ENCODE measurements around the gene MAPK8IP3. TPM values are rescaled to one million over a fixed set of nuclear protein-coding genes. Genes with fewer than 3 reads are reported as not detected.

MAPK8IP3 gene
- total and polyA plus RNA-seq, 2 donors from 2014 or later = 10.6 to 67.7 TPM

DNA sequence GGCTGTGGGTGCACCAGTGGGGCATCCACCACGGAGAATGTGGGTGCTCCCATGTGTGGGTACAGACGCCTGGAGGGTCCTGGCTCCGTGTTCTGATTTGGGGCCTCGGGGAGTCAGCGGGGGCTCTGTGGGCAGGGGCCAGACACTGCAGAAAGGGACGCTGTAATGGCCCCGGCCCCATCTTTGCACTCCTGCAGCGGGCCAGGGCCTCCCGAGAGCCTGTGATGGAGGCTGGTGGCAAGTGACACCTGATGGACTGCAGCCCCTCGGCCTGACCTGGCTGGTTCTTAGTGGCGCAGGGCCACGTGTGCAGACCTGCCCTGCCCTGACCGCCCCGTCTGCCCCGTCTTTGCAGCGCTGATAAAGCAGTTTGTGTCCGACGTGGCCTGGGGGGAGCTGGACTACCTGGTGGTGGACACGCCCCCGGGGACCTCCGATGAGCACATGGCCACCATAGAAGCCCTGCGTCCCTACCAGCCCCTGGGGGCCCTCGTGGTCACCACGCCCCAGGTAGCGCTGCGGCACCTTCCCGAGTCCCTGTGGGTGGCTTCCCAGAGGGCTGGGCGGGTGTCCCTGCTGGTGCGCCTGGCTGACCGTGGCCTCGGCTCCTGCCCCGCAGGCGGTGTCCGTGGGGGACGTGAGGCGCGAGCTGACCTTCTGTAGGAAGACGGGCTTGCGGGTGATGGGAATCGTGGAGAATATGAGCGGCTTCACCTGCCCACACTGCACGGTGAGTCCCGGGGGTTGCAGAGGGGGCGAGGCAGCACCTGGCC is 81.5 kb downstream of the MAPK8IP3 start:
- Histone ChIP-seq H3K4me1 (ENCODE audit: control insufficient read depth in 2 of 3, insufficient read depth in 2 of 3, low read depth in 1 of 3, low read length in 3 of 3) (peaks cover 0 to 4% (median 4%) of the 10 kb centered on the region in 3 donors), H3K9me3 (ENCODE audit: control insufficient read depth in 2 of 3, insufficient read depth in 1 of 3, low read length in 3 of 3) (no peaks in the 10 kb centered on the region), H3K9ac (ENCODE audit: low read length in 3 of 3) (no peak overlapping the region), H3K4me3 (ENCODE audit: low read length in 3 of 3) (no peak overlapping the region), H3K27ac (ENCODE audit: low read depth in 2 of 2, low read length in 2 of 2) (no peak overlapping the region), H3K36me3 (ENCODE audit: control insufficient read depth in 2 of 3, insufficient read depth in 3 of 3, low read length in 3 of 3) (no peaks in the 10 kb centered on the region), H3K27me3 (ENCODE audit: control insufficient read depth, insufficient read depth, low read length) (no peaks in the 10 kb centered on the region)
- TF ChIP-seq, protein P1, sequence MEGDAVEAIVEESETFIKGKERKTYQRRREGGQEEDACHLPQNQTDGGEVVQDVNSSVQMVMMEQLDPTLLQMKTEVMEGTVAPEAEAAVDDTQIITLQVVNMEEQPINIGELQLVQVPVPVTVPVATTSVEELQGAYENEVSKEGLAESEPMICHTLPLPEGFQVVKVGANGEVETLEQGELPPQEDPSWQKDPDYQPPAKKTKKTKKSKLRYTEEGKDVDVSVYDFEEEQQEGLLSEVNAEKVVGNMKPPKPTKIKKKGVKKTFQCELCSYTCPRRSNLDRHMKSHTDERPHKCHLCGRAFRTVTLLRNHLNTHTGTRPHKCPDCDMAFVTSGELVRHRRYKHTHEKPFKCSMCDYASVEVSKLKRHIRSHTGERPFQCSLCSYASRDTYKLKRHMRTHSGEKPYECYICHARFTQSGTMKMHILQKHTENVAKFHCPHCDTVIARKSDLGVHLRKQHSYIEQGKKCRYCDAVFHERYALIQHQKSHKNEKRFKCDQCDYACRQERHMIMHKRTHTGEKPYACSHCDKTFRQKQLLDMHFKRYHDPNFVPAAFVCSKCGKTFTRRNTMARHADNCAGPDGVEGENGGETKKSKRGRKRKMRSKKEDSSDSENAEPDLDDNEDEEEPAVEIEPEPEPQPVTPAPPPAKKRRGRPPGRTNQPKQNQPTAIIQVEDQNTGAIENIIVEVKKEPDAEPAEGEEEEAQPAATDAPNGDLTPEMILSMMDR (IDR thresholded peaks at IDR 0.05; ENCODE audit: borderline replicate concordance, extremely low read depth, insufficient read depth) = no peak
- intact Hi-C loops (cut with DNase I) = no loop called here
- peak in 1 of 5 donors; percentile 64 for DNase-seq
- no peak for FAIRE-seq

DNA sequence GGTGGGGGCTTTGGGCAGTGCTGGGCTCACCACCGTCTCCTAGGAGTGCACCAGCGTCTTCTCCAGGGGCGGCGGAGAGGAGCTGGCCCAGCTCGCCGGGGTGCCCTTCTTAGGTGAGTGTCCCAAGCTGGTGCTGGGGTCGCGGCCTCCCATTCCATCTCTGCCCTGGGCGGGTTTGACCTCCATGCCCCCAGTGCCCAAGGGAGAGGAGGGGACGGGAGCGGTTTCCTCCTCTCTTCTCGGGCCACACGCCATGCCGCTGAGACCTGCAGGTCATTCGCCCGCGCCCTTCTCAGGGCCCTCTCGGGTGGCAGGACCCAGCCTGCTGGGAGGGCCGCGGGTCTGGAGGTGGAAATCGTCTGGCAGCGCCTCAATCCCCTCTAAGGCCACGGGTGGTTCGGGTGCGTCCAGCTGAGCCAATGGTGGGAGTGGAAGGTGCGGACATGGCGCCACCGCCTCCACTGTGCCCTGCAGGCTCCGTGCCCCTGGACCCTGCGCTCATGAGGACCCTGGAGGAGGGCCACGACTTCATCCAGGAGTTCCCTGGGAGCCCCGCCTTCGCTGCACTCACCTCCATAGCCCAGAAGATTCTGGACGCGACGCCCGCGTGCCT is 82.2 kb downstream of the MAPK8IP3 start:
- H3K4me3 ChIP-seq (ENCODE audit: low read length in 3 of 3) = no peak overlapping the region

DNA sequence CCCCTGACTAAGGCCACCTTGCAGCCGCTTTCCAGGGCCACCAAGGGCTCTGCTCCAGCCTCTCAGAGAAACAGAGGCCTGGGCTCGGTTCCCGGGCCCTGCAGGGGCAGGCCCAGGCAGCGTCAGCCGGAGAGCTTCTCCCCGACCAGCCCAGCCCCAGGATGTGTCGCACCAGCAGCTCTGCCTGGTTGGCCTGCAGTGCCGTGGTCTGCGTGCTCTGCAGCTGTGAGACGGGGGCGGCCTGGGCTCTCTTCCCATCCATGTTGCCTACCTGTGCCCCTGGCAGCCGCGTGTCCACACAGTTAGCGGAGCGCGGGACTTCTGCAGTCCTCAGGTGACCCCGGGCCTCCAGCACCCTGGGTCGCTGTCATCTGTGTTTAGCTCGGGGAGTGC is 82.7 kb downstream of the MAPK8IP3 start:
- Histone ChIP-seq H3K27me3 (ENCODE audit: control insufficient read depth, insufficient read depth, low read length) (no peaks in the 10 kb centered on the region), H3K4me3 (ENCODE audit: low read length in 3 of 3) (no peak overlapping the region), H3K36me3 (ENCODE audit: control insufficient read depth in 2 of 3, insufficient read depth in 3 of 3, low read length in 3 of 3) (no peaks in the 10 kb centered on the region), H3K27ac (ENCODE audit: low read depth in 2 of 2, low read length in 2 of 2) (no peak overlapping the region), H3K9me3 (ENCODE audit: control insufficient read depth in 2 of 3, insufficient read depth in 1 of 3, low read length in 3 of 3) (no peaks in the 10 kb centered on the region), H3K4me1 (ENCODE audit: control insufficient read depth in 2 of 3, insufficient read depth in 2 of 3, low read depth in 1 of 3, low read length in 3 of 3) (peaks cover 0 to 4% (median 4%) of the 10 kb centered on the region in 3 donors), H3K9ac (ENCODE audit: low read length in 3 of 3) (no peak overlapping the region)
- peak in 1 of 5 donors; percentile 59 for DNase-seq
- intact Hi-C loops (cut with DNase I) = no loop called here
- TF ChIP-seq, protein P1 (IDR thresholded peaks at IDR 0.05; ENCODE audit: borderline replicate concordance, extremely low read depth, insufficient read depth) = no peak
- FAIRE-seq = no peak

More for the DNA sequence above, 82.2 kb downstream of the MAPK8IP3 start:
- intact Hi-C loops (cut with DNase I) = no loop called here
- TF ChIP-seq, protein P1 (IDR thresholded peaks at IDR 0.05; ENCODE audit: borderline replicate concordance, extremely low read depth, insufficient read depth) = no peak
- Histone ChIP-seq H3K36me3 (ENCODE audit: control insufficient read depth in 2 of 3, insufficient read depth in 3 of 3, low read length in 3 of 3) (no peaks in the 10 kb centered on the region), H3K9me3 (ENCODE audit: control insufficient read depth in 2 of 3, insufficient read depth in 1 of 3, low read length in 3 of 3) (no peaks in the 10 kb centered on the region), H3K4me1 (ENCODE audit: control insufficient read depth in 2 of 3, insufficient read depth in 2 of 3, low read depth in 1 of 3, low read length in 3 of 3) (peaks cover 0 to 4% (median 4%) of the 10 kb centered on the region in 3 donors), H3K27me3 (ENCODE audit: control insufficient read depth, insufficient read depth, low read length) (no peaks in the 10 kb centered on the region), H3K9ac (ENCODE audit: low read length in 3 of 3) (no peak overlapping the region), H3K27ac (ENCODE audit: low read depth in 2 of 2, low read length in 2 of 2) (no peak overlapping the region)
- no peak for FAIRE-seq
- peak in 2 of 5 donors; percentile 36 to 70 for DNase-seq

Measured in kidney (tissue), 14 donors.